ENCODE measurements around the gene TIMM13.

Gene TIMM13

DNA sequence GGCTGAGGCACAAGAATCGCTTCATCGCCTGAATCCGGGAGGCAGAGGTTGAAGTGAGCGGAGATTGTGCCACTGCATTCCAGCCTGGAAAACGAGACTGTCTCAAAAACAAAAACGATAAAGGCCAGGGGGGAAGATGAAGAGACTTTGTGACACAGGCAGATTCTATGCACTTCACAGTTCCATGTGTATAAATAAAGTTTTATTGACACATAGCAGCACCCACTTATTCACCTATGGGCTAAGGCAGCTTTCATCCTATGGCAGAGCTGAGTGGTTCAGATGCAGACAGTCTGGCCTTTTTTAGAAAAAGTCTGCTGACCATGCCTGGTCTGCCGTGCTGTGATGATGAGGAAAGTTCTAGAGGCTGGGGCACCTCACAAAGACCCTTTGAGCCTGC, 23.8 kb upstream of the TIMM13 start:
- TF ChIP-seq Cebpa-rat (IDR thresholded peaks at IDR 0.05): no peak
- H3K4me2 ChIP-seq: no peak overlapping the region
- no peaks in the 10 kb centered on the region for H3K9me3 ChIP-seq (replicated peaks in 1 of 11)
- H3K27ac ChIP-seq: no peak overlapping the region; a peak in 1 of 22 replicates
- peaks cover 47 to 86% (median 75%) of the 10 kb centered on the region in 10 experiments for H3K4me1 ChIP-seq
- peaks cover 14 to 100% (median 100%) of the 10 kb centered on the region in 11 experiments; a peak in 21 of 22 replicates for H4K20me1 ChIP-seq
- no peaks in the 10 kb centered on the region for H3K27me3 ChIP-seq
- no peak overlapping the region for H3K9ac ChIP-seq
- H3K36me3 ChIP-seq: peaks cover 0 to 59% (median 36%) of the 10 kb centered on the region in 11 experiments; a peak in 20 of 22 replicates
- no peak overlapping the region for H3K4me3 ChIP-seq

DNA sequence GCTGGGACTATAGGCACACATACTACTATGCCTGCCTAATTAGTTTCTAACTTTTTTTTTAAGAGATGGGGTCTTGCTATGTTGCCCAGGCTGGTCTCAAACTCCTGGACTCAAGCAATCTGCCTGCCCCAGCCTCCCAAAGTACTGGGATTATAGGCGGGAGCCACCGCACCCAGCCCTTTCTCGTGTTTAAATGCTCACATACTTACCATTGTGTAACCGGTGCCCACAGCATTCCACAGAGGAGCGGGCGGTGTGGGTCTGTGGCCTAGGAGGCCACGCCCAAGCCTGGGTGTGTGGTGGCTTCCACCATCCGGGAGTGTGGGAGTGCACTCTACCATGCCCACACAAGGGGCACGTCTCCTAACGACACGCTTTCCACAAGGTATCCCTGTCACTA, 21.6 kb upstream of the TIMM13 start:
- no peaks in the 10 kb centered on the region for H3K27me3 ChIP-seq

DNA sequence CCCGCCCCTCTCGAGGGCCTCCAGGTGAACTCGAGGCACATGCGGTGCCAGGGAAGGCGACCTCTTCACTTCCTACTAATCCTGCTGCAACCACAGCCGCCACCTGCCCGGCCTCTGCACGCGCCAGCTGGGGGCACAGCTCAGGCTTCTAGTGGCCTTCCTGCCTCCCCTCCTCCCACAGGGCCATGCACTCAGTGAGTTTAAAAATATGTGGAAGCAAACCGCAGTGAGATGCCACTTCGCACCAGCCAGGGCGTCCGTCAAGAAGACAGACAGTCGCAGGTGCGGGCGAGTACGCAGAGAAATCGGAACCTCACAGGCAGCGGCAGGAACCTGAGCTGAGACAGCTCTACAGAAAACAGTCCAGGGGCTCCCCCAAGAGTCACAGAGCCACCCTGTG, 19.0 kb upstream of the TIMM13 start:
- peaks cover 32 to 69% (median 59%) of the 10 kb centered on the region in 11 experiments for H3K36me3 ChIP-seq
- no peaks in the 10 kb centered on the region for H3K27me3 ChIP-seq
- peak overlapping the region; percentile 77 to 97 (median 87) for H3K4me2 ChIP-seq
- peak overlapping the region in 10 of 11 experiments; percentile 11 to 71 (median 54); a peak in 18 of 22 replicates for H3K27ac ChIP-seq
- H3K4me1 ChIP-seq: peaks cover 33 to 51% (median 41%) of the 10 kb centered on the region in 10 experiments
- H3K9ac ChIP-seq: peak overlapping the region in 10 of 11 experiments; percentile 7 to 69 (median 56); a peak in 17 of 22 replicates
- peaks cover 11 to 96% (median 93%) of the 10 kb centered on the region in 11 experiments; a peak in 21 of 22 replicates for H4K20me1 ChIP-seq
- no peak for TF ChIP-seq Cebpa-rat (IDR thresholded peaks at IDR 0.05)
- H3K4me3 ChIP-seq: peak overlapping the region in 7 of 10 experiments; percentile 2 to 42 (median 23); a peak in 7 of 20 replicates
- H3K9me3 ChIP-seq (replicated peaks in 1 of 11): no peaks in the 10 kb centered on the region

More for the DNA sequence above, 21.6 kb upstream of the TIMM13 start:
- no peak overlapping the region for H3K4me3 ChIP-seq
- H3K27ac ChIP-seq: peak overlapping the region in 1 of 11 experiments; percentile 53; a peak in 1 of 22 replicates
- peaks cover 33 to 72% (median 58%) of the 10 kb centered on the region in 10 experiments for H3K4me1 ChIP-seq
- no peak for TF ChIP-seq Cebpa-rat (IDR thresholded peaks at IDR 0.05)
- H3K9me3 ChIP-seq (replicated peaks in 1 of 11): no peaks in the 10 kb centered on the region
- peak overlapping the region in 4 of 11 experiments; percentile 1 to 68 (median 23); a peak in 3 of 22 replicates for H3K9ac ChIP-seq
- H4K20me1 ChIP-seq: peaks cover 11 to 96% (median 93%) of the 10 kb centered on the region in 11 experiments; a peak in 21 of 22 replicates
- peaks cover 7 to 65% (median 48%) of the 10 kb centered on the region in 11 experiments; a peak in 21 of 22 replicates for H3K36me3 ChIP-seq
- peak overlapping the region; percentile 77 to 97 (median 87) for H3K4me2 ChIP-seq

DNA sequence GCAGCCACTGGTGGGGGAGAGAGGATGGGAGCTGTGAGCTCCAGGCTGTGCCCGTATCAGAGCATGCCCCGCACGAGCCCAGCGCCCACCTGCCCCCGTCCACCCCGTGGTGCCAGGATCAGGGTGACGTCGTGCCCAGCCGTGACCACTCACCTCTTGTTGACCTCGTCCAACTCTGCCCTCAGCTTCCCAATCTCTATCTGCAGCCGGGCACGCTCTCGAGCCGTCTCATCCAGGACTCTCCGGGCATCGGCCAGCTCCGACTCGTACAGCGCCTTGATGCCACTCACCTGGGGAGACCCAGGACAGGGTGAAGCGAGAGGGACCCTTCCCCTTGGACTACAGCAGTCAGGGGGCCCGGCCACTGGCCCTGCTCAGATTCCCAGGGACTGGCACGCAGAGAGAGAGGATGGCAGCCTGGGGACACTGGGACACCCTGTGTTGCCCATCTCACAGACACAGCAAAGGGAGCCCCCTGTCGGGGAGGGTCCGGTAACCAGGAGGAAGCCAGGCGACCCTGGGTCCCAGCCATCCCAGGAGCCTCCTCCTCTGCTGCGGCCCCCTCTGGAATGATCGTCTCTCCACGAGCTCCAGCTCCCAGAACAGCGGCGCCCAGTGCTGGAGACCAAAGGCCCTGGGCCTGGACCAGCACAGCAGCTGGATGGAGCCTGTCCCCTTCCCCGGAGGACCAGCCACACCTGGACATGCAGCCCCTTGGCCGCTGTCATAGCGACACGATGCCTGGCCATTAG, 17.0 kb upstream of the TIMM13 start:
- no peaks in the 10 kb centered on the region for H3K9me3 ChIP-seq (replicated peaks in 1 of 11)
- H3K4me1 ChIP-seq: peaks cover 33 to 37% (median 35%) of the 10 kb centered on the region in 10 experiments
- peak overlapping the region in 4 of 11 experiments; percentile 14 to 44 (median 28); a peak in 6 of 22 replicates for H3K27ac ChIP-seq
- no peak for TF ChIP-seq Cebpa-rat (IDR thresholded peaks at IDR 0.05)
- peak overlapping the region in 3 of 11 experiments; percentile 1 to 29 (median 18); a peak in 2 of 22 replicates for H3K9ac ChIP-seq
- peak overlapping the region in 1 of 11 experiments; percentile 14; a peak in 1 of 22 replicates for H3K4me2 ChIP-seq
- no peak overlapping the region for H3K4me3 ChIP-seq
- H3K36me3 ChIP-seq: peaks cover 38 to 69% (median 59%) of the 10 kb centered on the region in 11 experiments
- no peaks in the 10 kb centered on the region for H3K27me3 ChIP-seq
- H4K20me1 ChIP-seq: peaks cover 11 to 96% (median 90%) of the 10 kb centered on the region in 11 experiments; a peak in 21 of 22 replicates

DNA sequence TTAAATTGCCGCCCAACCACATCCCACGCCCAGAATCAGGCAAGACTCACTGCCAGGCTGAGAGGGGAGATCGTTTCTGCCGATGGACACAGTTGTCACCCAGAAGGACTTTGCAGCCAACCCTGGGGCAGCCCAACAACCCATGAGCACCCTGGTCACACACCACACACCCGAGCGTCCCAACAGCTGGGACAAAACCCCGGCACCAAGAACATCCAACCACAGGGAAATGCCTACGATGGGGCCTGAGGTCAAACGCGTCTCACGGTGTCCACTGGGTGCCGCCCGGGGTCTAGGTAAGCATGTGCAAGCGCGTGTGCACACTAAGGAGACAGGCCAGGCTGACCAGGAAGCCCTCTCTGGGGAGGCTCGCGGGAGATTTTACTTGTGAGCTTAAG, 16.4 kb upstream of the TIMM13 start:
- H3K4me2 ChIP-seq: no peak overlapping the region
- no peak overlapping the region for H3K4me3 ChIP-seq
- 0 out of 22 replicates have a peak overlapping the region, but pooled peaks of 1 of the 11 experiments have one; percentile 16 for H3K9ac ChIP-seq
- H3K27ac ChIP-seq: peak overlapping the region in 1 of 11 experiments; percentile 14; a peak in 1 of 22 replicates
- H3K36me3 ChIP-seq: peaks cover 44 to 69% (median 60%) of the 10 kb centered on the region in 11 experiments
- peaks cover 28 to 30% (median 28%) of the 10 kb centered on the region in 10 experiments for H3K4me1 ChIP-seq
- H3K9me3 ChIP-seq (replicated peaks in 1 of 11): no peaks in the 10 kb centered on the region
- no peaks in the 10 kb centered on the region for H3K27me3 ChIP-seq
- peaks cover 11 to 96% (median 89%) of the 10 kb centered on the region in 11 experiments; a peak in 21 of 22 replicates for H4K20me1 ChIP-seq
- TF ChIP-seq Cebpa-rat (IDR thresholded peaks at IDR 0.05): no peak

DNA sequence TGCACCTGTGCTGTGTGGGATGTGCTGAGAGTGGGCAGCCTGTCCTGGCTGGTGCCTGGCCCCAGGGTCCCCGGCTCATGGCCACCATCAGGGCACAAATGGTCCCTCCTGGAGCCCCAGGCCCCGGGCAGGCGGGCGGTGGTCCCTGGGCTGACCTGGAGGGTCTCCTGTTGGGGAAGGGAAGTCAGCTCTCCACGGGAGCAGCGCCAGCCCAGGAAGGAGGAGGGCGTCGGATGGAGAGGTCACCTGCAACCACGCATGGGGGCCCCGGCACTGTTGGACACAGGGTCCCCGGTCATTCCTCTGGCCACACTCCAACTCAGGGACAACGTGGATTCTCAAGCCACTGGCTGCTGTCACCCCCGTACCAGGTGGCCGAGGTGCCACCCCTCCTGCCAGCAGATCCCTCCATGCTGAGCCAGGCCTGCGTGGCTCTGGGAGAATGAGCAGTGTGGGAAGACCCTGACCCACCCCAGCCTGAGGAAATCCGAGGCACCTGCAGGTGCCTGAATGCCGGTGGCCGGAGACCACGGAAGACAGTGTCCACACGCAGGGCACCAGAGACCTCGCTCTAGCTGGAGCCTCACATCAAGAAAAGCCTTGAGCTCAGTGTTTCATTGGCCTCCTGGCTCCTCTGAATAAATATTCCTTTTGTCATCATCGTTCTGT, 15.9 kb upstream of the TIMM13 start:
- Histone ChIP-seq H3K9me3 (replicated peaks in 1 of 11) (no peaks in the 10 kb centered on the region), H3K4me1 (peaks cover 22 to 25% (median 23%) of the 10 kb centered on the region in 10 experiments), H3K4me2 (no peak overlapping the region), H3K27ac (0 out of 22 replicates have a peak overlapping the region, but pooled peaks of 1 of the 11 experiments have one; percentile 14), H3K36me3 (peaks cover 48 to 70% (median 66%) of the 10 kb centered on the region in 11 experiments), H4K20me1 (peaks cover 9 to 96% (median 89%) of the 10 kb centered on the region in 11 experiments; a peak in 21 of 22 replicates), H3K27me3 (no peaks in the 10 kb centered on the region), H3K9ac (peak overlapping the region in 1 of 11 experiments; percentile 37; a peak in 1 of 22 replicates), H3K4me3 (no peak overlapping the region)
- no peak for TF ChIP-seq Cebpa-rat (IDR thresholded peaks at IDR 0.05)

DNA sequence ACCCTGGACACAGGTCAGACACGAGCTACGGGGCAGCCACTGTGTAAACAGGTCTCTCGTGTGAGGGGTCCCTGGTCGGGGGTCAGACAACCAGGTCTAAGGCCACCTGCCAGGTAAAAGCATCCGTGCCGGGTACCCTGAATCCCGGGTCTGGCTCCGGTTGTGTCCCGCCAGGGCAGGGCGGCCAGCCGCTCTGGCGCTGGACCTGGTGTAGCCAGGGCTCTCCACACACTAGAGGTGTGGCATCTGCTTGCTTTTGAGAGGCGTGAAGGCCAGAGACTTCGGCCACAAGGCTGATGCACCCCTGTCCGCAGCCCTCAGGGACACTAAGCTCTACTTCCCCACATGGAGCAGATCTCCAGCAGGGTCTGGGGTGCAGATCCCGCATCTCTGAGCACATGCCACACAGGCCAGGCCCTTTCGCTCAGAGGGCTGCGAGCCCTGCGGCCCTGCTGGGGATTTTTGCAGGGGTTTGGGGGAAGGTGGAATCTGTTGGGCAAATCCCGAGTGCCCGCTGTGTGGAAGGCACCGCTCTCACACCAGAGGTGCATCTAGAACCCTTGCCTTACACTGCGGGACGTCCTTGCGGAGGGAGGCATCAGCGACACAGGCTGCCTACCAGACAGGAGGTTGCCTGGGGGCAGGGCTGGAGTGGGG, 13.8 kb upstream of the TIMM13 start:
- H3K27me3 ChIP-seq: no peaks in the 10 kb centered on the region
- no peaks in the 10 kb centered on the region for H3K9me3 ChIP-seq (replicated peaks in 1 of 11)
- TF ChIP-seq Cebpa-rat (IDR thresholded peaks at IDR 0.05): no peak
- no peak overlapping the region for H3K9ac ChIP-seq
- peaks cover 2 to 5% (median 3%) of the 10 kb centered on the region in 10 experiments for H3K4me1 ChIP-seq
- peaks cover 64 to 88% (median 83%) of the 10 kb centered on the region in 11 experiments for H3K36me3 ChIP-seq
- no peak overlapping the region for H3K4me2 ChIP-seq
- no peak overlapping the region for H3K27ac ChIP-seq
- peaks cover 0 to 95% (median 84%) of the 10 kb centered on the region in 11 experiments; a peak in 20 of 22 replicates for H4K20me1 ChIP-seq
- no peak overlapping the region for H3K4me3 ChIP-seq

DNA sequence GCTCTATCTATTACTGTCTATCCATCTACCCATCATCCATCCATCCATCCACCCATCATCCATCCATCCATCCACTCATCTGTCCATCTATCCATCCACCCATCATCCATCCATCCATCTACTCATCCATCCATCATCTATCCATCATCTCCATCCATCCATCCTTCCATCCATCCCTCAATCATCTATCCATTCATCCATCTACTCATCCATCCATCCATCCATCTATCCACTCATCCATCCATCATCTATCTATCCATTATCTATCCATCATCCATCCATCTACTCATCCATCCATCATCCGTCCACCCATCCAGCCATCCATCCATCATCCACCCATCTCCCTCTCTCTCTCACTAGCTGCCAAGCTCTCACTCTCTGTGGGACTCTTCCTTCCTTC, 13.1 kb upstream of the TIMM13 start:
- Histone ChIP-seq H3K4me2 (no peak overlapping the region), H3K27me3 (no peaks in the 10 kb centered on the region), H3K27ac (no peak overlapping the region), H3K4me3 (no peak overlapping the region), H3K9me3 (replicated peaks in 1 of 11) (no peaks in the 10 kb centered on the region), H3K36me3 (peaks cover 64 to 95% (median 87%) of the 10 kb centered on the region in 11 experiments), H3K4me1 (peaks cover 0 to 2% (median 0%) of the 10 kb centered on the region in 10 experiments; a peak in 1 of 20 replicates), H3K9ac (no peak overlapping the region), H4K20me1 (peaks cover 0 to 98% (median 82%) of the 10 kb centered on the region in 11 experiments; a peak in 20 of 22 replicates)
- TF ChIP-seq Cebpa-rat (IDR thresholded peaks at IDR 0.05): no peak
